NCI-H69 (cell line): ENCODE results near the gene AMMECR1L.
"Not testable (repeated sequence)": the region's sequence is repeated elsewhere in the genome, so short reads cannot be mapped to it uniquely, and the experiment has no call there.

Source experiments
- DNase-seq: peaks from one replicate; lab custom pipeline; 2025; lab: John Stamatoyannopoulos, UW

Gene AMMECR1L

GRCh38 chr2:127885780-127886592 is at the start of gene AMMECR1L:
AMMECR1L (minus strand) TSS chr2:127885956; CDS start chr2:127874234, 11,722 bp downstream.
- DNase-seq: peak; percentile 67

- no peak for DNase-seq
Measured at GRCh38 chr2:127935337-127935736, 49.6 kb upstream of the AMMECR1L start.

- peak; percentile 7 for DNase-seq
Measured at GRCh38 chr2:127932199-127932876, 46.6 kb upstream of the AMMECR1L start.

GRCh38 chr2:127929449-127929848 is 43.7 kb upstream of the AMMECR1L start:
- no peak for DNase-seq

GRCh38 chr2:127927384-127927783 is 41.6 kb upstream of the AMMECR1L start:
- DNase-seq: no peak

- DNase-seq: no peak
Measured at GRCh38 chr2:127917916-127918315, 32.2 kb upstream of the AMMECR1L start.

GRCh38 chr2:127913808-127914457 is 28.2 kb upstream of the AMMECR1L start:
- no peak for DNase-seq

GRCh38 chr2:127911737-127912136 is 26.0 kb upstream of the AMMECR1L start:
- no peak for DNase-seq

GRCh38 chr2:127910415-127910814 is 24.7 kb upstream of the AMMECR1L start:
- DNase-seq: no peak

GRCh38 chr2:127909019-127909418 is 23.3 kb upstream of the AMMECR1L start:
- peak; percentile 2 for DNase-seq

- peak; percentile 6 for DNase-seq
Measured at GRCh38 chr2:127907733-127908400, 22.1 kb upstream of the AMMECR1L start.

- DNase-seq: peak; percentile 75
Measured at GRCh38 chr2:127906206-127906926, 20.6 kb upstream of the AMMECR1L start.

- DNase-seq: no peak
Measured at GRCh38 chr2:127901339-127902056, 15.7 kb upstream of the AMMECR1L start.

GRCh38 chr2:127897531-127898211 is 11.9 kb upstream of the AMMECR1L start:
- DNase-seq: no peak

- no peak for DNase-seq
Measured at GRCh38 chr2:127893494-127893893, 7.7 kb upstream of the AMMECR1L start.

- DNase-seq: no peak
Measured at GRCh38 chr2:127893033-127893432, 7.3 kb upstream of the AMMECR1L start.

- no peak for DNase-seq
Measured at GRCh38 chr2:127891811-127892210, 6.1 kb upstream of the AMMECR1L start.

- DNase-seq: not testable (repeated sequence)
Measured at GRCh38 chr2:127890756-127891155, 5.0 kb upstream of the AMMECR1L start.

- DNase-seq: no peak
Measured at GRCh38 chr2:127888772-127889171, 3.0 kb upstream of the AMMECR1L start.

- no peak for DNase-seq
Measured at GRCh38 chr2:127887776-127888130, 2.0 kb upstream of the AMMECR1L start.
